Panc1 (cell line): Measurements from ENCODE around the gene DOCK1. TPM values are rescaled to one million over a fixed set of nuclear protein-coding genes. Genes with fewer than 3 reads are reported as not detected.

Experiments used
- ATAC-seq: fragments of 200-7000 bp; cut with Tn5 transposase; 2 replicates; pipeline ENCODE4 v1.9.1; 2020; ENCODE audit warnings: mild to moderate bottlenecking, moderate library complexity
- BruUV-seq: library from RNA; stranded (reverse); fragments of 400-500 nt; replicated peaks from 2 replicates; lab custom pipeline; 2021; lab: Mats Ljungman, UMichigan
- CTCF ChIA-PET: fragments of 300-600 bp; sonication (Branson Sonifier 250); formaldehyde crosslinking; loops from one replicate; lab custom pipeline; 2022; ENCODE audit warnings: antibody characterized with exemption; lab: Charles Lee
- POLR2A ChIA-PET: fragments of 300-600 bp; sonication (Branson Sonifier 250); formaldehyde crosslinking; loops from one replicate; lab custom pipeline; 2022; ENCODE audit warnings: antibody characterized with exemption; lab: Charles Lee
- DNase-seq: peaks from one replicate; pipeline ENCODE4 v3.0.0-alpha.2; 2010; ENCODE audit warnings: low read depth, low spot score
- H3K27ac ChIP-seq: 2 replicates; pipeline ENCODE4 v1.5.1; 2011; ENCODE audit warnings: mild to moderate bottlenecking, low read length, inconsistent platforms
- H3K27me3 ChIP-seq: fragments of 200-500 bp; sonication (Bioruptor generic); 2 replicates; pipeline ENCODE4 v1.6.0; 2014; ENCODE audit warnings: low read length, inconsistent platforms; ENCODE audit not compliant: control insufficient read depth, insufficient read depth
- H3K36me3 ChIP-seq: fragments of 200-500 bp; sonication (Bioruptor generic); 2 replicates; pipeline ENCODE4 v1.5.1; 2014; ENCODE audit warnings: inconsistent platforms, mild to moderate bottlenecking, low read length, moderate library complexity; ENCODE audit not compliant: control insufficient read depth, insufficient read depth
- H3K4me1 ChIP-seq: 2 replicates; pipeline ENCODE4 v1.5.1; 2011; ENCODE audit warnings: inconsistent platforms, mild to moderate bottlenecking, low read length, moderate library complexity; ENCODE audit not compliant: control insufficient read depth, insufficient read depth
- H3K4me3 ChIP-seq, 2 experiments: 2 replicates each; pipeline ENCODE4 v1.5.1; 2011 to 2012; ENCODE audit warnings: low read depth in 2 of 2, low read length in 2 of 2, mild to moderate bottlenecking in 2 of 2, inconsistent platforms in 1 of 2, moderate library complexity in 1 of 2
- H3K9me3 ChIP-seq: fragments of 200-500 bp; sonication (Bioruptor generic); 2 replicates; pipeline ENCODE4 v1.5.1; 2014; ENCODE audit warnings: low read depth, mild to moderate bottlenecking, inconsistent platforms, low read length, moderate library complexity; ENCODE audit not compliant: control insufficient read depth, insufficient read depth
- CTCF ChIP-seq: fragments of 450-650 bp; IDR thresholded peaks from 2 replicates; pipeline ENCODE4 v1.5.1; 2017; ENCODE audit warnings: mild to moderate bottlenecking
- POLR2AphosphoS5 ChIP-seq: IDR thresholded peaks from 2 replicates; pipeline ENCODE4 v1.6.1; 2012; ENCODE audit warnings: mild to moderate bottlenecking, low read depth, low read length, moderate library complexity
- REST ChIP-seq, 2 experiments: IDR thresholded peaks; 2 replicates each; pipeline ENCODE4 v1.6.1; 2011 to 2012; ENCODE audit warnings: low read depth in 2 of 2, control low read depth in 1 of 2, low read length in 1 of 2, mild to moderate bottlenecking in 1 of 2, moderate library complexity in 1 of 2; ENCODE audit not compliant: insufficient read depth in 1 of 2
- SIN3A ChIP-seq: IDR thresholded peaks from 2 replicates; pipeline ENCODE4 v1.6.1; 2012; ENCODE audit warnings: low read depth, mild to moderate bottlenecking, low read length, moderate library complexity, borderline replicate concordance; ENCODE audit not compliant: insufficient read depth
- TCF7L2 ChIP-seq: IDR thresholded peaks from 2 replicates; pipeline ENCODE4 v1.6.1; 2011; ENCODE audit warnings: mild to moderate bottlenecking, low read depth, low read length, inconsistent platforms
- in situ Hi-C: cut with HindIII; loops from 2 replicates; pipeline ENCODE4 v1.10.0; 2016; ENCODE audit warnings: low sequenced_read_pairs, low pct_unique_long_range_greater_than_20kb
- intact Hi-C: fragments of 100-400 bp; cut with micrococcal nuclease; formaldehyde crosslinking; loops from one replicate; pipeline ENCODE4 v1.10.0; 2022; ENCODE audit not compliant: unreplicated experiment
- total RNA-seq: library from RNA; stranded (reverse); gene quantifications from one replicate; pipeline ENCODE4 v1.2.1, GENCODE V29; 2021; ENCODE audit not compliant: unreplicated experiment

Gene DOCK1
- total RNA-seq, 1 experiment from 2014 or later = 67.6 TPM

DNA sequence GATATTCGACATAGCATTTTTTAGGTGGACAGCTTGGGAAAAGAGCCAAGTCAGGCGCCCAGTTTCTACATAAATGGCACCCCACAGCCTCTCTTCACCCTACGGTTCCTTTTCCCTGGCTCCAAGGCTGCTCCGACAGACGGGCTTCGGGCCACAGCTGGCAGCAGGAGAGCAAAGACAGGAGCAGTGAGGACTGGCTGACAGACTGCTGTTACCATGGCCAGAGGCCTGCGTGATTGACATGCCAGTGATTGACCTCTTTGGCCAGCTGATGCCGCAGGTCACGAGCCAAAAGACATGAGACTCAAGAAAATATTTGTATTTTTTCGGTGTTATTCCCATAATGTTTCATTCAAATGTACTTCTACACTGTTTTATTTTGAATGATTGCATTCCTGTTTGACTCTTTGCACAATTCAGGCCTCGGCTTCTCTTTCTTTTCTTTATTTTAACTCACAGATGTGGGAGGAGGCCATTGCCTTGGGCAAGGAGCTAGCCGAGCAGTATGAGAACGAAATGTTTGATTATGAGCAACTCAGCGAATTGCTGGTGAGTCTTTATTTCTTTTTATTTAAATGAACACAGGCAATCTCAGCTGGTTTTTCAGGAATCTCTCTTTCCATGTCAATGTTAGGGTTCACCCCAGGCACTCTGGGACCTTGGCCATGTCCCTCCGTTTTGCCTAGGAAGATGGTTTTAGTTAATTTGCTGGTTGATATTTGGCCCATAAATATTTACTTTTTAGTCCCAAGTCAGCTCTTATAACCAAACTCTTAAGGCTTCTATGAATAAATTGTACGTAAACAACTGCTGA, 497.6 kb downstream of the DOCK1 start:
- no peak for DNase-seq
- Histone ChIP-seq H3K4me3 (no peak overlapping the region), H3K27me3 (no peaks in the 10 kb centered on the region), H3K27ac (no peak overlapping the region), H3K9me3 (no peaks in the 10 kb centered on the region), H3K4me1 (no peaks in the 10 kb centered on the region), H3K36me3 (no peaks in the 10 kb centered on the region; the same call in 1 of the 2 replicates)
- no TSS peak for BruUV-seq
- ChIA-PET CTCF (interaction anchor here (0.5 kb wide), 1 partner anchor 61 kb away, joined by 6 read pairs; no protein-coding TSS in a partner anchor), POLR2A (no interaction called here)
- no peak for TF ChIP-seq REST (IDR thresholded peaks at IDR 0.05; ENCODE audit: insufficient read depth in 1 of 2, low read depth in 2 of 2, low read length in 1 of 2)
- no peak for TF ChIP-seq CTCF
- no peak for TF ChIP-seq SIN3A
- TF ChIP-seq POLR2AphosphoS5 = no peak
- TF ChIP-seq TCF7L2 = no peak
- no peak for ATAC-seq
- in situ Hi-C loops = no loop called here
- intact Hi-C loops = no loop called here

GRCh38 chr10:127405221-127405620, 500.0 kb downstream of the DOCK1 start:
- Histone ChIP-seq H3K36me3 (no peaks in the 10 kb centered on the region; the same call in 1 of the 2 replicates), H3K9me3 (no peaks in the 10 kb centered on the region), H3K4me1 (no peaks in the 10 kb centered on the region), H3K4me3 (no peak overlapping the region), H3K27ac (no peak overlapping the region), H3K27me3 (no peaks in the 10 kb centered on the region)
- no TSS peak for BruUV-seq
- POLR2A ChIA-PET = no interaction called here
- in situ Hi-C loops = no loop called here
- ATAC-seq = no peak
- intact Hi-C loops = no loop called here
- DNase-seq = no peak
- CTCF ChIA-PET = no interaction called here
- TF ChIP-seq REST (IDR thresholded peaks at IDR 0.05; ENCODE audit: insufficient read depth in 1 of 2, low read depth in 2 of 2, low read length in 1 of 2) (no peak), SIN3A (no peak), TCF7L2 (no peak), POLR2AphosphoS5 (no peak), CTCF (no peak)
